CD4-positive, alpha-beta T cell treated with Interferon alpha-2 for 1 hour (primary cell): ENCODE results near the gene SHD.
A peak's percentile ranks its signal among the peaks of the same experiment; 100 is the strongest.
"Not testable (repeated sequence)": the region's sequence is repeated elsewhere in the genome, so short reads cannot be mapped to it uniquely, and the experiment has no call there.

Source experiments
- DNase-seq, 2 donors: peaks; one replicate each; pipeline ENCODE4 v3.0.0-alpha.2; 2020 to 2022

Gene SHD, protein sequence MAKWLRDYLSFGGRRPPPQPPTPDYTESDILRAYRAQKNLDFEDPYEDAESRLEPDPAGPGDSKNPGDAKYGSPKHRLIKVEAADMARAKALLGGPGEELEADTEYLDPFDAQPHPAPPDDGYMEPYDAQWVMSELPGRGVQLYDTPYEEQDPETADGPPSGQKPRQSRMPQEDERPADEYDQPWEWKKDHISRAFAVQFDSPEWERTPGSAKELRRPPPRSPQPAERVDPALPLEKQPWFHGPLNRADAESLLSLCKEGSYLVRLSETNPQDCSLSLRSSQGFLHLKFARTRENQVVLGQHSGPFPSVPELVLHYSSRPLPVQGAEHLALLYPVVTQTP

GRCh38 chr19:4278419-4279266, at the start of gene SHD:
Gene SHD, plus strand, starts transcription at chr19:4279266. Its CDS starts 798 bp downstream, at chr19:4280064.
- DNase-seq: no peak

GRCh38 chr19:4230237-4230636, 48.8 kb upstream of the SHD start:
- DNase-seq: not testable (repeated sequence)

DNA sequence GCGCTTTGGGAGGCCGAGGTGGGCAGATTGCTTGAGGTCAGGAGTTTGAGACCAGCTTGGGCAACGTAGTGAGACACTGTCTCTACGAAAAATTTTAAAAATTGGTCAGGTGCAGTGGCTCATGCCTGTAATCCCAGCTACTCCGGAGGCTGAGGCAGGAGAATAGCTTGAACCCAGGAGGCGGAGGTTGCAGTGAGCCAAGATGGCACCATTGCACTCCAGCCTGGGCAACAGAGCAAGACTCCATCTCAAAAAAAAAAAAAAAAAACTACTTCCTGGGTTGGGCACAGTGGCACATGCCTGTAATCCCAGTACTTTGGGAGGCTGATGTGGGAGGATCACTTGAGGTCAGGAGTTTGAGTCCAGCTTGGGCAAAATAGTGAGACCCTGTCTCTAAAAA, 47.5 kb upstream of the SHD start:
- DNase-seq: not testable (repeated sequence)

GRCh38 chr19:4232139-4232538, 46.9 kb upstream of the SHD start:
- DNase-seq: not testable (repeated sequence)

DNA sequence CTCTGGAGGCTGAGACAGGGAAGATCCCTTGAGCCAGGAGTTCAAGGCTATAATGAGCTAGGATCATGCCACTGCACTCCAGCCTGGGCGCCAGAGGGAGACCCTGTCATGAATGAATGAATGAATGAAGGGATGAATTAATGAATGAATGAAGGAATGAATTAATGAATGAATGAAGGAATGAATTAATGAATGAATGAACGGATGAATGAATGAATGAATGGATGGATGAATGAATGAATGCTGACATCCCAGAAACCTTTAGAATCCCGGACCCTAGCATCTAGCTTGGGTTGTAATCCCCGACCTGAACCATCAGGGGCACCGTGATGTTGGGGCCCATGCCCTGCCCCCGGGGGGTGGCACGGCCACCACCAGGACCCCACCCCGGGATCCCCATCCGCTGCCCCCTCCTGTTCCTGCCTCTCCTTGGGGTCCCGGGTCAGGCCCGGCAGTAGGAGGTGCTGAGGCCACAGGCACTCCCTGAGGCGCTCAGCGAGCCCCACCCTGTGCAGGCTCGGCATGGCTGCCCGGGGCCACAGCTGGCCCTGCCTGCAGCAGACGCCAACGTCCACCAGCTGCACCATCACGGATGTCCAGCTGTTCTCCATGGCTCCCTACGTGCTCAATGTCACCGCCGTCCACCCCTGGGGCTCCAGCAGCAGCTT, 46.3 kb upstream of the SHD start:
- no peak for DNase-seq

DNA sequence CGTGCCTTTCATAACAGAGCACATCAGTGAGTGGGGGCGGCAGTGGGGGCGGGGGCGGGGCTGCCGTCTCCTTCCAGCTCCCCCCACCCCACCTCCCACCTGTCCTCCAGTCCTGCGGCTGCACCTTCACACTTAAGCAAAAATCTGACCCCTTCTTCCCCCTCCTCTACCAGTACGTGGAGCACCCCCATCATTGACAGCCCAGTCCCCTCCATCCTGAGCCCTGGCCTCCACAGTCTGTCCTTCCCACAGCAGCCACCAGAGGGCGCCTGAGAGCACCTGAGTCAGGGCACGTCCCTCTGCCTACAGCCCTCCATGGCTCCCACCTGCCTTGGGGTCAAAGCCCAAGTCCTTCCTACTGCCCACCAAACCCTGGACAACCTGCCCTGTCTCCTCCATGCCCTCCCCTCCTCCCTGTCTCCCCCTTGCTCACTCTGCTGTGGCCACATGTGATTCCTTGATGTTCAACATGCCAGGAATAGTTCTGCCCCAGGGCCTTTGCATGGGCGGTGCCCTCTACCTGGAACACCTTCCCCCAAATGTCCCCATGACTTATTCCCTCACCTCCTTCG, 45.7 kb upstream of the SHD start:
- peak; percentile 39 to 61 for DNase-seq

DNA sequence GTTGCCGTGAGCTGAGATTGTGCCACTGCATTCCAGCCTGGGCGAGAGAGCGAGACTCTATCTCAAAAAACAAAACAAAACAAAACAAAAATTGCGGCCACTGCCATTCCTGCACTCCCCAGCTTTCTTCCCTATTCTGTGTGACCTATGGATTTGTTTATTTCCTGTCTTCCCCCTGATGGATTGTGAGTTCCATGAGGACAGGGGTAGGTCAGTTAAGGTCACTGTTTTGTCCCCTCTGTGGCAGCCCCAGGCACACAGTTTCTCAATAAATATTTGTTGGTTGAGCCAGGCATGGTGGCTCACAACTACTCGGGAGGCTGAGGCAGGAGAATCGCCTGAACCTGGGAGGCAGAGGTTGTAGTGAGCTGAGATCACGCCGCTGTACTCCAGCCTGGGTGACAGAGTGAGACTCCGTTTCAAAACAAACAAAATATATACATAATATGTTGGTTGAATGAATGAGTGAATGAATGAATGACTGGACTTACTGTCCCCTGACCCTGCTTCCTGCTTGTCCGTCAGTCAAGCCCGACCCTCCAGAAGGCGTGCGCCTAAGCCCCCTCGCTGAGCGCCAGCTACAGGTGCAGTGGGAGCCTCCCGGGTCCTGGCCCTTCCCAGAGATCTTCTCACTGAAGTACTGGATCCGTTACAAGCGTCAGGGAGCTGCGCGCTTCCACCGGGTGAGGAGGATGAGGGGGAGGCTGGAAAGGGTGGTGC, 44.8 kb upstream of the SHD start:
- DNase-seq: no peak

GRCh38 chr19:4234862-4235201, 44.2 kb upstream of the SHD start:
- DNase-seq: no peak

DNA sequence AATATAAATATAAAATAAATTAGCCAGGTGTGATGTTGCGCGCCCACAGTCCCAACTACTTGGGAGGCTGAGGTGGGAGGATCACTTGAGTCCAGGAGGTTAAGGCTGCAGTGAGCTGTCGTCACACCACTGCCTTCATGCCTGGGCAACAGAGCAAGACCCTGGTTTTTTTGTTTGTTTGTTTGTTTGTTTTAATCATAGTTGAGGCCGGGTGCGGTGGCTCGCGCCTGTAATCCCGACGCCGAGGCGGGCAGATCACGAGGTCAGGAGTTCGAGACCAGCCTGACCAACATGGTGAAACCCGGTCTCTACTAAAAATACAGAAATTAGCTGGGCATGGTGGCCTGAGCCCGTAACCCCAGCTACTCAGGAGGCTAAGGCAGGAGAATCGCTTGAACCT, 41.6 kb upstream of the SHD start:
- not testable (repeated sequence) for DNase-seq

- DNase-seq: no peak
Measured at GRCh38 chr19:4238831-4239230, 40.2 kb upstream of the SHD start.

- DNase-seq: no peak
Measured at GRCh38 chr19:4241824-4242430, 37.1 kb upstream of the SHD start.

- DNase-seq: not testable (repeated sequence)
Measured at GRCh38 chr19:4245938-4246337, 33.1 kb upstream of the SHD start.

DNA sequence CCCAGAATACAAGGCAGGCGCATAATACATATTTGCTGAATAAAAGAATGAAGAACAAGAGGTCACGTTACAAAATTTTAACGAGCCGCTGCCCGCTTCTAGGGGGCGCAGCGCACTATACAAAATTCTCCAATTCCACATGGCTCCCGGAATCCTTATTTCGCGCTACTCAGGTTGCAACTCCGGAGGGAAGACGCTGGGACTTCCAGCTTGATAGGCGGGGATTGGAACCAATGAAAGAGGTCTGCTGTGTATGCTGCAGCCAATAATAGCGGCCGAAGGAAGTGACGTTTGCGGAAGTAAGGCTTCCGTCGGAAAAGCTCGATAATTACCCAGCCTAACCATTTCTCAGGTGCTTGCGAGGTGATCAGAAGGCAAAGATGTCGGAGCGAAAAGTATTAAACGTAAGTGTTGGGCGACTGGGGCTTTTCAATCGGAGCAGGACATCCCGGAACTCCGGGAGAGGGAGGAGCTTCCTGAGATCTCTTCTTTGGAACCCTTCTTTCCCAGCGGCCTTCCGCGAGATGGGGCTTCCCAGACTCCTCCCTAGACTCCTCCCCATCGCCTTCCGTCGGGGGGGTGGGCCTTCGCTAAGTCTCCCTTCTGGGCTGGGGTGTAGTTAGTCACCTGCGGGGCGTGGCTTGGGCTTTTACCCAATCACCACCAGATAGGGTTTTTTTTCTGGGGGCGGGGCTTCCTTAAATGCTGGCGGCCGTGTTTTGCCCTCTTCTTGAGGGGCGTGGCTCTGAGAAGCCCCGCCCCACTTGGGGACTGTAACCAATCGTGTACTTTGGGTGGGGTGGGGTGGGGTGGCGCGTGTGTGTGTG, 32.1 kb upstream of the SHD start, which contains the start of gene YJU2:
TSS of gene YJU2 (plus strand) at position 314 of the 827 bp plus-strand sequence. CDS start at position 381, 67 bp downstream.
- DNase-seq: peak; percentile 99

DNA sequence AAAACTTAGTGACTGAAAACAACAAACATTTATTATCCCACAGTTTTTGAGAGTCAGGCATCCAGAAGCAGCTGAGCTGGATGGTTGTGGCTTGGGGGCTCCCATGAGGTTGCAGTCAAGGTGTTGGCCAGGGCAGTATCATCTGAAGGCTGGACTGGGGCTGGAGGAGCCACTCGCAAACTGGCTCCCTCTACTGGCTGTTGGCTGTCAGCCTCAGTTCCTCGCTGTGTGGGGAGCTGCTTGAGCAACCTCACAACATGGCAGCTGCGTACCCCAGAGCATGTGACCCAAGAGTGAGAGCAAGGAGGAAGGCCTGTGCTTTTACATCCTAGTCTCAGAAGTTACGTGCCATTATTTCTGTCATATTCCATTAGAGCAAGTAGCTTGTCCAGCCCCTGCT, 22.5 kb upstream of the SHD start:
- no peak for DNase-seq

- no peak for DNase-seq
Measured at GRCh38 chr19:4257025-4257424, 22.0 kb upstream of the SHD start.

- no peak for DNase-seq
Measured at GRCh38 chr19:4258181-4258580, 20.9 kb upstream of the SHD start.

GRCh38 chr19:4260613-4261191, 18.4 kb upstream of the SHD start:
- DNase-seq: no peak

DNA sequence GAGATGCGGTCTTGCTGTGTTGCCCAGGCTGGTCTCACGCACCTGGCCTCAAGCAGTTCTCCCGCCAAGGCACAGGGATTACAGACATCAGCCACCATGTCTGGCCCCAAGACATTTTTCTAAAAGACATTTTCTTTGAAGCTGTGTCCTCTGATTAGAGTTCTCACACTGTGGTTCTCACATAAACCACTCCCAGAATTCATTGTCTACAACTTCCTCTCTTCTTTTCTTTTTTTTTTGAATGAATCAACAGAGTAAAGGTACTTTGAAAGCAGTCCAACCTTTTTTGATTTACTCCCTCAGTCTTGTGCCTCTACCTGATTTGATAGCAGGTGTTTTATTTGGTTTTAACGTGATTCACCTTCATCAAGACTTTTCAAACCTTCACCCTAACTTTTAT, 14.3 kb upstream of the SHD start:
- DNase-seq: peak in 1 of 2 donors; percentile 33

GRCh38 chr19:4266253-4267000, 12.6 kb upstream of the SHD start:
- no peak for DNase-seq
